Liver (tissue), 9 donors: ENCODE results near the gene EMX1. TPM values are rescaled to one million over a fixed set of nuclear protein-coding genes. Genes with fewer than 3 reads are reported as not detected.

ENCODE experiments used
- DNase-seq: peaks from one replicate; pipeline ENCODE4 v3.0.0-alpha.2; 2017; ENCODE audit warnings: low spot score
- H3K27ac ChIP-seq, 2 donors: one replicate each; pipeline ENCODE4 v1.7.0; 2013; ENCODE audit warnings: inconsistent platforms in 2 of 2, low read length in 2 of 2, control low read depth in 1 of 2, low read depth in 1 of 2, mild to moderate bottlenecking in 1 of 2
- H3K27me3 ChIP-seq, 4 donors: one replicate each; pipeline versions ENCODE4 v1.6.1 to v1.7.0; 2013; ENCODE audit warnings: low read length in 3 of 4, inconsistent platforms in 1 of 4, mild to moderate bottlenecking in 1 of 4, moderate library complexity in 1 of 4; ENCODE audit not compliant: control insufficient read depth in 4 of 4, insufficient read depth in 4 of 4
- H3K36me3 ChIP-seq, 4 donors: one replicate each; pipeline versions ENCODE4 v1.6.1 to v1.7.0; 2013; ENCODE audit warnings: low read length in 3 of 4, mild to moderate bottlenecking in 3 of 4, low read depth in 1 of 4, moderate library complexity in 1 of 4; ENCODE audit not compliant: control insufficient read depth in 4 of 4, insufficient read depth in 3 of 4
- H3K4me1 ChIP-seq, 4 donors: one replicate each; pipeline versions ENCODE4 v1.6.1 to v1.7.0; 2013; ENCODE audit warnings: low read length in 3 of 4, mild to moderate bottlenecking in 3 of 4, moderate library complexity in 1 of 4; ENCODE audit not compliant: control insufficient read depth in 4 of 4, insufficient read depth in 4 of 4
- H3K4me3 ChIP-seq, 3 donors: one replicate each; pipeline versions ENCODE4 v1.6.1 to v1.7.0; 2013; ENCODE audit warnings: low read length in 3 of 3, control low read depth in 1 of 3, low read depth in 1 of 3, mild to moderate bottlenecking in 1 of 3
- H3K9ac ChIP-seq, 2 donors: one replicate each; pipeline ENCODE4 v1.7.0; 2013; ENCODE audit warnings: low read length in 2 of 2, mild to moderate bottlenecking in 2 of 2, moderate library complexity in 2 of 2, control low read depth in 1 of 2, low read depth in 1 of 2
- H3K9me3 ChIP-seq, 4 donors: one replicate each; pipeline versions ENCODE4 v1.6.1 to v1.7.0; 2013; ENCODE audit warnings: low read length in 3 of 4; ENCODE audit not compliant: control insufficient read depth in 4 of 4
- EGR1 ChIP-seq, 2 donors: IDR thresholded peaks; 2 replicates each; pipeline ENCODE4 v1.6.1; 2016 to 2018; ENCODE audit warnings: antibody characterized with exemption in 2 of 2, low read depth in 2 of 2
- FOXA2 ChIP-seq: IDR thresholded peaks from 2 replicates; pipeline ENCODE4 v1.6.1; 2016; ENCODE audit warnings: antibody characterized with exemption
- GABPA ChIP-seq, 2 donors: IDR thresholded peaks in 1 of 2; conservative IDR thresholded peaks in 1 of 2; 2 replicates each; pipeline ENCODE4 v1.6.1; 2016; ENCODE audit warnings: antibody characterized with exemption in 2 of 2, mild to moderate bottlenecking in 1 of 2, moderate library complexity in 1 of 2
- HNF4A ChIP-seq, 2 donors: conservative IDR thresholded peaks; 2 replicates each; pipeline ENCODE4 v1.6.1; 2016; ENCODE audit warnings: antibody characterized with exemption in 2 of 2, mild to moderate bottlenecking in 2 of 2
- HNF4G ChIP-seq: IDR thresholded peaks from 2 replicates; pipeline ENCODE4 v1.6.1; 2016; ENCODE audit warnings: antibody characterized with exemption
- JUND ChIP-seq, 2 donors: IDR thresholded peaks; 2 replicates each; pipeline ENCODE4 v1.6.1; 2016; ENCODE audit warnings: antibody characterized with exemption in 2 of 2
- NR2F2 ChIP-seq: IDR thresholded peaks from 2 replicates; pipeline ENCODE4 v1.6.1; 2016; ENCODE audit warnings: antibody characterized with exemption
- RAD21 ChIP-seq, 2 donors: IDR thresholded peaks; 2 replicates each; pipeline ENCODE4 v1.6.1; 2016; ENCODE audit warnings: antibody characterized with exemption in 2 of 2, mild to moderate bottlenecking in 2 of 2
- RXRA ChIP-seq, 2 donors: IDR thresholded peaks; 2 replicates each; pipeline ENCODE4 v1.6.1; 2017 to 2018; ENCODE audit warnings: antibody characterized with exemption in 2 of 2, mild to moderate bottlenecking in 1 of 2
- SP1 ChIP-seq: IDR thresholded peaks from 2 replicates; pipeline ENCODE4 v1.6.1; 2018; ENCODE audit warnings: antibody characterized with exemption, mild to moderate bottlenecking
- TAF1 ChIP-seq: conservative IDR thresholded peaks from 2 replicates; pipeline ENCODE4 v1.6.1; 2016; ENCODE audit warnings: antibody characterized with exemption, mild to moderate bottlenecking
- YY1 ChIP-seq: IDR thresholded peaks from 2 replicates; pipeline ENCODE4 v1.6.1; 2016; ENCODE audit warnings: antibody characterized with exemption, mild to moderate bottlenecking
- polyA plus RNA-seq, 2 donors: library from polyadenylated mRNA; stranded (reverse) in 1 of 2; unstranded in 1 of 2; fragments of 200-250 nt in 1 of 2; fragments of >200 nt in 1 of 2; fragmentation: Nextera tagmentation in 1 of 2; extraction: Ambion mirVana in 1 of 2; gene quantifications; one replicate each; pipeline versions ENCODE4 v1.2.1 to v1.2.3, GENCODE V29; 2013 to 2015
- total RNA-seq, 2 donors: library from RNA; depleted of rRNA; stranded (reverse); fragments of >200 nt; gene quantifications; one replicate each; pipeline ENCODE4 v1.2.3, GENCODE V29; 2014
- TF ChIP-seq, protein P1 (sequence below): IDR thresholded peaks from 2 replicates; pipeline ENCODE4 v1.6.1; 2016; ENCODE audit warnings: antibody characterized with exemption
- TF ChIP-seq, protein P2 (sequence below): IDR thresholded peaks from 2 replicates; pipeline ENCODE4 v1.6.1; 2016; ENCODE audit warnings: antibody characterized with exemption
- TF ChIP-seq, protein P3 (sequence below): IDR thresholded peaks from 2 replicates; pipeline ENCODE4 v1.6.1; 2016; ENCODE audit warnings: antibody characterized with exemption, mild to moderate bottlenecking
- TF ChIP-seq, protein P4 (sequence below): fragments of 150-350 bp; IDR thresholded peaks from 2 replicates; pipeline ENCODE4 v1.5.1; 2017; ENCODE audit warnings: improper control_type of control experiment, low read depth, low read length; ENCODE audit not compliant: missing input control
- TF ChIP-seq, protein P5 (sequence below): IDR thresholded peaks from 2 replicates; pipeline ENCODE4 v1.6.1; 2016; ENCODE audit warnings: antibody characterized with exemption
- donor health status: healthy.
- donor health status: healthy.
- donor health status: healthy.
- donor health status: healthy.
- donor health status: healthy.

EMX1 gene
- total and polyA plus RNA-seq, 4 donors, result 0.06 to 0.18 (median 0.08) TPM; not detected in 1

DNA sequence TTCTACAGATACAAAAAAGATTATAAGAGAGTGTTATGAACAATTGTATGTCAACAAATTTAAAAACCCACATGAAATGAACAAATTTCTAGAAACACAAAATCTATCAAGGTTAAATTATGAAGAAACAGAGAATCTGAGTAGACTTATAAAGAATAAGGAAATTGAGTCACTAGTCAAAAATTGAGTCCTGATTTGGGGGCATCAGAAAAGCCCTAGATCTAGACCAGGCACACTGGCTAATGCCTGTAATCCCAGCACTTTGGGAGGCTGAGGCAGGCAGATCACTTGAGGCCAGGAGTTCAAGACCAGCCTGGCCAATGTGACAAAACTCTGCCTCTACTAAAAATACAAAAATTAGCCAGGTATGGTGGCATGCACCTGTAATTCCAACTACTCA, 45.4 kb upstream of the EMX1 start:
- H3K27me3 ChIP-seq, result peaks cover 0 to 3% (median 0%) of the 10 kb centered on the region in 4 donors
- H3K9ac ChIP-seq, result no peak overlapping the region
- DNase-seq, result no peak
- H3K27ac ChIP-seq, result no peak overlapping the region
- no peaks in the 10 kb centered on the region for H3K4me1 ChIP-seq
- H3K9me3 ChIP-seq, result peaks cover 0 to 4% (median under 1%) of the 10 kb centered on the region in 4 donors
- H3K36me3 ChIP-seq, result no peaks in the 10 kb centered on the region
- H3K4me3 ChIP-seq, result no peak overlapping the region
- no peak for TF ChIP-seq NR2F2
- TF ChIP-seq, protein P1, sequence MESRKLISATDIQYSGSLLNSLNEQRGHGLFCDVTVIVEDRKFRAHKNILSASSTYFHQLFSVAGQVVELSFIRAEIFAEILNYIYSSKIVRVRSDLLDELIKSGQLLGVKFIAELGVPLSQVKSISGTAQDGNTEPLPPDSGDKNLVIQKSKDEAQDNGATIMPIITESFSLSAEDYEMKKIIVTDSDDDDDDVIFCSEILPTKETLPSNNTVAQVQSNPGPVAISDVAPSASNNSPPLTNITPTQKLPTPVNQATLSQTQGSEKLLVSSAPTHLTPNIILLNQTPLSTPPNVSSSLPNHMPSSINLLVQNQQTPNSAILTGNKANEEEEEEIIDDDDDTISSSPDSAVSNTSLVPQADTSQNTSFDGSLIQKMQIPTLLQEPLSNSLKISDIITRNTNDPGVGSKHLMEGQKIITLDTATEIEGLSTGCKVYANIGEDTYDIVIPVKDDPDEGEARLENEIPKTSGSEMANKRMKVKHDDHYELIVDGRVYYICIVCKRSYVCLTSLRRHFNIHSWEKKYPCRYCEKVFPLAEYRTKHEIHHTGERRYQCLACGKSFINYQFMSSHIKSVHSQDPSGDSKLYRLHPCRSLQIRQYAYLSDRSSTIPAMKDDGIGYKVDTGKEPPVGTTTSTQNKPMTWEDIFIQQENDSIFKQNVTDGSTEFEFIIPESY, result no peak
- no peak for TF ChIP-seq GABPA (IDR thresholded peaks at IDR 0.05 in 1 of 2, conservative IDR thresholded peaks at IDR 0.05 in 1 of 2)
- TF ChIP-seq, protein P2, sequence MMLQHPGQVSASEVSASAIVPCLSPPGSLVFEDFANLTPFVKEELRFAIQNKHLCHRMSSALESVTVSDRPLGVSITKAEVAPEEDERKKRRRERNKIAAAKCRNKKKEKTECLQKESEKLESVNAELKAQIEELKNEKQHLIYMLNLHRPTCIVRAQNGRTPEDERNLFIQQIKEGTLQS, result no peak
- no peak for TF ChIP-seq RXRA (IDR thresholded peaks at IDR 0.05)
- TF ChIP-seq RAD21 (IDR thresholded peaks at IDR 0.05), result no peak
- TF ChIP-seq SP1, result no peak
- TF ChIP-seq TAF1, result no peak
- TF ChIP-seq YY1, result no peak
- no peak for TF ChIP-seq JUND (IDR thresholded peaks at IDR 0.05)
- TF ChIP-seq HNF4A (conservative IDR thresholded peaks at IDR 0.05), result no peak
- no peak for TF ChIP-seq FOXA2
- TF ChIP-seq, protein P3, sequence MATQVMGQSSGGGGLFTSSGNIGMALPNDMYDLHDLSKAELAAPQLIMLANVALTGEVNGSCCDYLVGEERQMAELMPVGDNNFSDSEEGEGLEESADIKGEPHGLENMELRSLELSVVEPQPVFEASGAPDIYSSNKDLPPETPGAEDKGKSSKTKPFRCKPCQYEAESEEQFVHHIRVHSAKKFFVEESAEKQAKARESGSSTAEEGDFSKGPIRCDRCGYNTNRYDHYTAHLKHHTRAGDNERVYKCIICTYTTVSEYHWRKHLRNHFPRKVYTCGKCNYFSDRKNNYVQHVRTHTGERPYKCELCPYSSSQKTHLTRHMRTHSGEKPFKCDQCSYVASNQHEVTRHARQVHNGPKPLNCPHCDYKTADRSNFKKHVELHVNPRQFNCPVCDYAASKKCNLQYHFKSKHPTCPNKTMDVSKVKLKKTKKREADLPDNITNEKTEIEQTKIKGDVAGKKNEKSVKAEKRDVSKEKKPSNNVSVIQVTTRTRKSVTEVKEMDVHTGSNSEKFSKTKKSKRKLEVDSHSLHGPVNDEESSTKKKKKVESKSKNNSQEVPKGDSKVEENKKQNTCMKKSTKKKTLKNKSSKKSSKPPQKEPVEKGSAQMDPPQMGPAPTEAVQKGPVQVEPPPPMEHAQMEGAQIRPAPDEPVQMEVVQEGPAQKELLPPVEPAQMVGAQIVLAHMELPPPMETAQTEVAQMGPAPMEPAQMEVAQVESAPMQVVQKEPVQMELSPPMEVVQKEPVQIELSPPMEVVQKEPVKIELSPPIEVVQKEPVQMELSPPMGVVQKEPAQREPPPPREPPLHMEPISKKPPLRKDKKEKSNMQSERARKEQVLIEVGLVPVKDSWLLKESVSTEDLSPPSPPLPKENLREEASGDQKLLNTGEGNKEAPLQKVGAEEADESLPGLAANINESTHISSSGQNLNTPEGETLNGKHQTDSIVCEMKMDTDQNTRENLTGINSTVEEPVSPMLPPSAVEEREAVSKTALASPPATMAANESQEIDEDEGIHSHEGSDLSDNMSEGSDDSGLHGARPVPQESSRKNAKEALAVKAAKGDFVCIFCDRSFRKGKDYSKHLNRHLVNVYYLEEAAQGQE, result no peak
- TF ChIP-seq, protein P4, sequence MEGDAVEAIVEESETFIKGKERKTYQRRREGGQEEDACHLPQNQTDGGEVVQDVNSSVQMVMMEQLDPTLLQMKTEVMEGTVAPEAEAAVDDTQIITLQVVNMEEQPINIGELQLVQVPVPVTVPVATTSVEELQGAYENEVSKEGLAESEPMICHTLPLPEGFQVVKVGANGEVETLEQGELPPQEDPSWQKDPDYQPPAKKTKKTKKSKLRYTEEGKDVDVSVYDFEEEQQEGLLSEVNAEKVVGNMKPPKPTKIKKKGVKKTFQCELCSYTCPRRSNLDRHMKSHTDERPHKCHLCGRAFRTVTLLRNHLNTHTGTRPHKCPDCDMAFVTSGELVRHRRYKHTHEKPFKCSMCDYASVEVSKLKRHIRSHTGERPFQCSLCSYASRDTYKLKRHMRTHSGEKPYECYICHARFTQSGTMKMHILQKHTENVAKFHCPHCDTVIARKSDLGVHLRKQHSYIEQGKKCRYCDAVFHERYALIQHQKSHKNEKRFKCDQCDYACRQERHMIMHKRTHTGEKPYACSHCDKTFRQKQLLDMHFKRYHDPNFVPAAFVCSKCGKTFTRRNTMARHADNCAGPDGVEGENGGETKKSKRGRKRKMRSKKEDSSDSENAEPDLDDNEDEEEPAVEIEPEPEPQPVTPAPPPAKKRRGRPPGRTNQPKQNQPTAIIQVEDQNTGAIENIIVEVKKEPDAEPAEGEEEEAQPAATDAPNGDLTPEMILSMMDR, result no peak
- TF ChIP-seq HNF4G, result no peak
- TF ChIP-seq, protein P5, sequence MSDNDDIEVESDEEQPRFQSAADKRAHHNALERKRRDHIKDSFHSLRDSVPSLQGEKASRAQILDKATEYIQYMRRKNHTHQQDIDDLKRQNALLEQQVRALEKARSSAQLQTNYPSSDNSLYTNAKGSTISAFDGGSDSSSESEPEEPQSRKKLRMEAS, result no peak
- TF ChIP-seq EGR1 (IDR thresholded peaks at IDR 0.05; ENCODE audit: low read depth in 2 of 2), result no peak
